HG03039 (cell line): Measurements from ENCODE around the gene ABCA2.
"Not testable (repeated sequence)": the region's sequence is repeated elsewhere in the genome, so short reads cannot be mapped to it uniquely, and the experiment has no call there.

Experiments used
- ATAC-seq: cut with Tn5 transposase; IDR thresholded peaks from one replicate; pipeline ENCODE4 v1.9.1; 2021; ENCODE audit warnings: mild to moderate bottlenecking, moderate library complexity; ENCODE audit not compliant: unreplicated experiment

The ABCA2 gene

DNA sequence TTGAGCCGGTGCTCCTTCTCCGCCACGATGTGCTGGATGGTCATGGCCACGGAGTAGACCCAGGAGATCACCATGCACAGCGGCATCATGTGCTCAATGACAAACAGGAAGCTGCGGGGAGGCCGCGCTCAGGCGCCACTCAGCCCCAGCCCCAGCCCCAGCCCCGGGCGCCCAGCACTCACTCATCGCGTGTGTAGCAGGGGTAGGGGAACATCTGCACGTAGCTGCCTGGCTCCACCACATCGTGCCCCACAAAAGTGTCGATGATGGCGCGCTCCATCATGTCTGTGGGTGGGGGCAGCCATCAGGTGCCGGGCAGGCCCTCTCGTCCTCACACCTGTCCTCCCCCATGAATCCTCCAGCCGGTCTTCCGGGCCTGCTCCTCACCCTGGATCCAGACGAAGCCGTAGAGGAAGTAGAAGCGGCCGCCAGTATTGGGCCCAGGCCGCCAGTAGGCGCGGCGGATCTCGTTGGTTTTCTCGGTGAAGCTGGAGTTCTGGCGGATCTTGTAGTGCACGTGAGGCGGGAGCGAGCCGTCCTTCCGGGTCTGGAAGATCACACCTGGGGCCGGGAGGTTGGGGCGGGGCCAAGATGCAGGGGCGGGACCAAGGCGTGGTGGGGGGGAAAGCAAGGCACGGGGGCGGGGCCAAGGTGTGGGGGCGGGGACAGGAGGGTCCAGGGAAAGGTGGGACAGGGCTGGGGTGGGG lies 10.1 kb downstream of the ABCA2 start:
- ATAC-seq = no peak

DNA sequence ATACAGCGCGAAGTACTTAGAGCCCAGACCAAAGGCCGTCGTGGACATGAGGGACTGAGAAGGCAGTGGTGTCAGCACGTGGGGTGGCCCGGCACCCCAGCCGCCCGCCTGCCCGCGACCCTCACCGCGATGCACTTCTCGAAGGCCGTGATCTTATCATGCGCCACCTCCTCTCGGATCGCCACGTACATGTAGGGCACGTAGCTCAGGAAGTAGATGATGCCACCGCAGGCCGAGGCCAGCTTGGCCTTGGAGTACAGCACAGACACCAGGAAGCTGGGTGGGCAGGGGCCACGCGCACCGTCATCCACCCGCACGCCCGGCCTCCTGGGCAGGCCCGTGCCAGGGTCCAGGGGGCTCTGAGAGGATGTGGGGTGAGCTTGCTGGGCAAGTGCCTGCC lies 11.0 kb downstream of the ABCA2 start:
- ATAC-seq = no peak

DNA sequence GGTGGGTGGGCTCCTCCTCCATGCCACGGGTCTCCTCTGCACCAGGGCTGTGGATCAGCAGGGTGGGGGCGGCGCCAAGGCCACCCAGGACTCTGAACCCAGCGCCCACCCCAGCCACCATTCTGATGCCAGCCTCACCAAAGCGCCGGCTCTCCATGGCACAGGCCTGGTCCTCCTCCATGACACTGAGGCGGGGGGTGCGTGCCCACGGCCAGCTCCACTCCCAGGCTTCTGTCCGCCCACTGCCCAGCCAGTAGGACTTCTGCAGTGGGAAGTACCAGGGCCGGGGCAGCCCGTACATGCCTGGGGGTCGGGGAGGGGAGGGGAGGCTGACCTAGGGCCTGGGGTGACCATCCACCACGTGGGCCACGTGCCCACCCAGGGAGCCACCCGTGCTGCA lies 11.6 kb downstream of the ABCA2 start:
- no peak for ATAC-seq

DNA sequence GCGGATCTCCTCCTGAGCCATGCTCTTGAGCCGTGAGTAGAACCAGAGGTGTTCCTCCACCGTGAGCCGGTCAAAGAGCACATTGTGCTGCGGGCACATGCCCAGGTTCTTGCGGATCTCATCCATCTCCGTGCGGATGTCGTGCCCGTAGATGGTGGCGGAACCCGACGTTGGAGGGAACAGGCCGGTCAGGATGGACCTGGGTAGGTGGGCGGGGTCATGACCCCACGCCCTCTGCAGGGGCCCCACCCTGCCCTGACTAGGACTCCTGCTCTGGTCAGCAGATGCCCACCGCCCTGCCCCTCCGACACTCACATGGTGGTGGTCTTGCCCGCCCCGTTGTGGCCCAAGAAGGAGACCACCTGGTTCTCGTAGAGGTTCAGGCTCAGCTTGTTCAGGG lies 12.1 kb downstream of the ABCA2 start:
- no peak for ATAC-seq

DNA sequence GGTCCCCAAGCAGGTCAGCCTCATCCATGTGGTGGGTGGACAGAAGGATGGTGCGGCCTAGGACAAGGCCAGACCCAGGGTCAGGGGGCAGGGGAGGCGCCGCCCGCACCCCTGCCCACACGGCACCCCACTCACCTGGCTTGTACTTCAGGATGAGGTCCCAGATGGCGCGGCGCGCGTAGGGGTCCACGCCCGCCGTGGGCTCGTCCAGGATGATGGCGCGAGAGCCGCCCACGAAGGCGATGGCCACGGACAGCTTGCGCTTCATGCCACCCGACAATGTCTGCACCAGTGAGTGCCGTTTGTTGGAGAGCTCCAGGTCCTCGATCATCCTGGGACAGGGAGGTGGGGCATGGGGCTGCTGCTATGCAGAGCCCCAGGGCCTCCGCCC lies 12.5 kb downstream of the ABCA2 start:
- ATAC-seq = no peak

DNA sequence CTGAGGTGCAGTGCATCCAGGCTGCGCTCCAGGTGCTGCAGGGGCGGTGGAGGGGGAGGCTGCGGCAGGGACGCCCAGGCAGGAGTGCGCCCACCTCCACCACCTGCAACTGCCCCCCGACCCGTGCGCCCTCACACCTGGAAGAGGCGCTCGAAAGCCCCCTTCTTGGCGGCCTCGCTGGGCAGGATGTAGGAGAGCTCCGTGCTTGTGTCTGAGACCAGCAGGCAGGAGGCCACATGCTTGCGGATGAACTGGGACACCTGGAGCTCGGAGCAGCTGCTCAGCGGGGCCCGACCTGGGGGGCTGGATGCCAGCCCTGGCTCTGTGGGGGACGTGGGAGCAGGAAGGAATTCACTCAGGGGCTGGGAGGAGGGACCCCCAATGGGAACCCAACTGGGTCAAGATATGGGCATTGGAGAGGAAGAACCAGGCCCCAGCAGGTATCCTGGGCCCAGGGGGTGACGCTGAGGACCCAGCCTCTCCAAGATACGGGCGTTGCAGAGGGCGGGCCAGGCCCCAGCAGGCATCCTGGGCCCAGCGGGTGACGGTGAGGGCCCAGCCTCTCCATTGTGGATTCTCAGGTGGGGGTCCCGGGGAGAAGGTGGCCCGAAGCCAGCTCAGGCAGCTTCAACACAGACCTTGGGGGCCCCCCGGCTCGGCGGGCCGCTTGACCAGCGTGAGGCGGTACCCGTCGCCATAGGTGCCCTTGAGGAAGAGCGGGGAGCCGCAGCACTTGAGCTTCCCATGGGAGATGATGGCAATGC lies 13.1 kb downstream of the ABCA2 start:
- ATAC-seq = no peak

DNA sequence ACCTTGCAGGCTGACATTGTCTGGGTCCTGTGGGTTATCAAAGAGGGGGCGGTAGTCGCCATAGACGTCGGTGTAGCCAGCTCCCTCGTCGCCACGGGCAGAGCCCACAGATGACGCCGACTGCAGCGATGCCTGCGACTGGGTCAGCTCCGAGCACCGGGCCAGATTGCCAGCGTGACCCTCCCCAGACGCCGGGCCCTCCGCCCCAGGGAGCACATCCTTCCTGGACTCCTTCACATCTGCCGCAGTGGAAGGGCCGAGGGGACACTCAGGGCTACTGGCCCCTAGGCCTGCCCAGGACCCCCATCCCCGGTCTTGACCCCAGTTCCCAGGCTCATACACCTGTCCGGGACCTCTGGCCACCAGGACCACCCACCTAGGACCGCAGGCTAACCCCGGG lies 13.9 kb downstream of the ABCA2 start:
- no peak for ATAC-seq

DNA sequence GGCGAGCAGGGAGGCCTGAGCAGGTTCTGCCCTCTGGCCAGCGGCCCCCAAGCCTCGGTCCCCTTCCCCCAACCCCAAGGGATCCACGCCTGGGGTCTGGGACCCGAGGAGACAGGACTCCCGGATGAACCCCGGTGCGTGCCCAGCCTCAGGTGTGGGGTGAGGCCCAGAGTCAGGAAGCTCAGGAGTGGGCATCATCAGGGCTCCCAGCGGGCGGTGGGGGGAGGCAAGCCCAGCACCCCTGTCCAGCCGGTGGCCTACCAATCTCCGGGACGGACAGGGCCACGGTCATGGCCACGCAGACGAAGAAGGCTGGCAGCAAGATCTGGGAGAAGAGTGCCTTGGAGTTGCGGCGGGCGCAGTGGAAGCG lies 14.5 kb downstream of the ABCA2 start:
- no peak for ATAC-seq

DNA sequence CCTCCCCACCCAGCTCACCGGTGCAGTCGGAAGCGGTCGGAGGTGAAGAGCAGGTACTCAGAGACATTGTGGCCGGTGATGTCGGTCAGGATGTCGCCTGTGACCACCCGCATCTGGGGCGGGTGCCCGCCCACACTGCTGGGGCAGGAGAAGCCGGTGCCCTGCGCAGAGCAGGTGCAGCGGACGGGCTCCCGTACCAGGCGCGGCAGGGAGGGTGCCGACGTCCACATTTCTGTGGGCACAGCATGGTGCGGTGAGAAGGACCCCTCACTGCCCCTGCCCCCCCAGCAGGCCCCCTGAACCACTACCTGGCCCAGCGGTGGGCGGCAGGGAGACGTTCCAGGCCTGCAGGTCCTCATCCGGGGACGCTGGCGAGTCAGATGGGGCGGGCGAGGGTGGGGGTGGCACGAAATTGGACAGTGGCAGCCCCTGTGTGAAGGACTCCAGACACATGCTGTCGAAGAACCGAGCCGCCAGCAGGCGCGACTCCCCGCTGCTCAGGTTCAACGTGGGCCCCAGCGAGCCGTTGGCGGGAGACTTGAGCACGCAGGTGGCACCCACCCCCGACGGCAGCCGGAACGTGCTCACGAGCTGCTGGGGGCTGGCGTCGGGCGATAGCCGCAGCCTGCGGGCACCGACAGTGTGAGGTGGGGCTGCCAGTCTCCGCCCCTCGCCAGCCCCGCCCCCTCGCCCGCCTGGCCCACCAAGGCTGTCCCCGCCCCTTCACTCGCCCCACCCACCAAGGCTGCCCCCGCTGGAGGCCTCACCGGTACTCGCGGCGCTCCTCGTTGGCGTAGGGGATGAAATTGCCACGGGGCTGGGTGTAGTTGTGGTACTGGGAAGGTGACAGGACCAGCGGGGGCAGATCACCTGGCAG lies 15.1 kb downstream of the ABCA2 start:
- ATAC-seq = no peak

DNA sequence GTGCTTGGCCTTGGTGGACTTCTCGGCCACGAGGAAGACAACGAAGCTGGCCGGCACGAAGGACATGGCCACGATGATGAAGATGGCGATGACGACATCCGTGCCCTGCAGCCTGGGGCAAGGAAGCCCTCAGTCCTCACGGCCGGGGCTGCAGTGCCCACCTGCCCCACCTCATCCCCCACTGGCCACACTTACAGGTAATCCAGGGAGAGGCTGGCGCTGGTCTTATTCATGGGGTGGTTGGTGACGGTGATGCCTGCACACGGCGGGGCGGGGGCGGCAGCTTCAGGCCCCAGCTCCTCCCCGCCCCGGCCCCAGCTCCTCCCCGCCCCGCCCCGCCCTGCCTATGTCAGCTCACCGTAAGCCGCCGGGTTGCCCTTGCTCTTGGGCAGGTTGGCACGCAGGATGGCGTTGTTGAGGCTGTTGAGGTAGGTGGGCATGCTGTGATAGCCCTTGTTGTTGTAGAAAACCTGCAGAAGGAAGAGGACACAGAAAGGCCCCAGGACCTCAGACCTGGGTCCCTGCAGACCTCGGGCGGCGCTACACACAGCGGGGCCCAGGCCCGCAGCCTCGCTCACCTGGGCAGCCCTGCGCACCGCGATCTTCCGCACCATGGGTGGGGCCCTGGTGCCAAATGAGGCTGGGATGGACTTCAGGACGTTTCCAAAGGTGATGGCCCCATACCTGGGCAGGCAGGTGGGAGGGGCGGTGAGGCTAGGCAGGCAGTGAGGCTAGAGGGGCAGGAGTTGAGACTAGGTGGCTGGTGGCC lies 15.9 kb downstream of the ABCA2 start:
- ATAC-seq = no peak

DNA sequence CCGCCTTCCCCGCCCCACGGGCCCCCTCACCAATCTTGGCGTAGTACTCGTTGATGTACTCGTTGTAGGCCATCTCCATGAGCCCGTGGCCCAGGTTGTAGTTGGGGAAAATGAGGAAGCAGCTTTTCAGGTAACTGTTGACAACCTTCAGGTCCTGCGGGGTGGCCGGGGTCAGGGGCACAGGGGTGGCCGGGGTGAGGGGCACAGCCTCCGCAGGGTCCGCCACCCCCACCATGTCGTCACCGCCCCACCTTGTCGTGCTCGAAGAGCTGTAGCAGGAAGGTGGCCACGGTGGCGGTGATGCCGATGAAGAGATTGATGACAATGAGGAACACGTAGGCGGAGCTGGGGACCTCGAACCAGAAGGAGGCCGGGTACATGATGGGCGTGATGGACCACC lies 16.9 kb downstream of the ABCA2 start:
- no peak for ATAC-seq

DNA sequence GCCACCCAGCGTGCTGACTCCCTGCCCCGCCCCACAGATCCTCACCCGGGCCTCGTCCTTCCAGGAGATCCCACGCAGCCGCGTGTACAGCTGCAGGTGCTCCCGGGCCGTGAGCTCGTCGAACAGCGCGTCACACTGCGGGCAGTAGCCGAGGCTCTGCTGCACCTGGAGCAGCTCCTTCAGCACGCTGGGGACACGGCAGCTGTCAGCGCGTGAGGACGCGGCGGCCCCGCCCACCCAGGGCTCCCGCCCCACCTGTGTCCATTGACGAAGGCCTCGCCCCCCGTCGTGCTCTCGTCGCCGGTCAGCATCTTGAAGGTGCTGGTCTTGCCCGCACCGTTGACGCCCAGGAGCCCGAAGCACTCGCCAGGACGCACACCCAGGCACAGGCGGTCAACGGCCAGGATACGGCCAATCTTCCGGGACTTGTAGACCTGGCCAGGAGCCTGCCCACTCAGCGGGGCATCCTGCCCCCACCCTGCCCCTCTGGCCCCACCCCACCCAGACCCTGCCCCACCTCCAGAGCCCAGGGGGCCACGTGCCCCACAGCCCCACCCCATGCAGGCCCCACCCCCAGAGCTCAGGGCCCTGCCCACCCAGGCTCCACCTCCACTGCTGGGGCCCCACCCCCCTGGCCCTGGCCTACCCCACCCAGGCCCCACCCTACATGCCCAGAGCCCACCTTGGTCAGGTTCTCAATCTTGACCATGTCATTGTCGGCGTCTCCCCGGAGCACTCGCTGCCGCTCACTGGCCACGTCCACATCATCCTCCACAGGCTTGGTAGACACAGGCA lies 17.9 kb downstream of the ABCA2 start:
- ATAC-seq = no peak

DNA sequence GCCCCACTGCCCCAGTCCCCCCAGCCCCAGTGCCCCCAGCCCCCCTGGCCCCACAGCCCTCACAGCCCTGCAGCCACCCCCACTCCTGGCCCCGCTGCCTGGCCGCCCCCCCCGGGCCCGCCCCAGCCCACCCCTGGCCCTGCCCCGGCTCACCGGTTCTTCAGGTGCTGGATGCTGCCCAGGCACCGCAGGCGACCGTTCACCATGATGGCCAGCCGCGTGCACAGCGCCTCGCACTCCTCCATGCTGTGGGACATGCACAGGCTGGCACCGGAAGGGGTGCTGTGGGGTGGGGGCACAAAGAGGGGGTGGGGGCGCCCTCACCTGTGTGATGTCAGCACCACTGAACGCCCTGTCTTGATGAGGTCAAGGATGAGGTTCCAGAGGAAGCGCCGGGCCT lies 18.8 kb downstream of the ABCA2 start:
- no peak for ATAC-seq

DNA sequence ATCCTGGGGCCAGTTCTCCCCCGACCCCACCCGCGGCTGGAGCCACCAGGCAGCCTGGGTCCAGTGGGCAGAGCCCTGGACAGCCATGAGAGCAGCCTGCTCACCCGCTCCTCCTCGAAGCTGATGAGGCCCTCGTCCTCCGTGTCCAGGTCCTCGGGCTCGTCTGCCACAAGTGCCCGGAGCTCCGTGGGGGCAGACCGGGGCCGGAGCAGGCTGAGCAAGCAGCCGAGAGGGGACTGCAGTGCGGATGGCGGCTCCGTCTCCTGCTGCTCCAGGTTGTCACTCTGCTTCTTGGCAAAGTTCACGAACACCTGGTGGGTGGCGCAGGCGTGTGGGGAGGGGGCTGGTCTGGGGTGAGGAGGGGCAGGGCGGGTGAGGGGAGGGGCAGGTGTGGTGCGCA lies 19.7 kb downstream of the ABCA2 start:
- ATAC-seq = no peak

DNA sequence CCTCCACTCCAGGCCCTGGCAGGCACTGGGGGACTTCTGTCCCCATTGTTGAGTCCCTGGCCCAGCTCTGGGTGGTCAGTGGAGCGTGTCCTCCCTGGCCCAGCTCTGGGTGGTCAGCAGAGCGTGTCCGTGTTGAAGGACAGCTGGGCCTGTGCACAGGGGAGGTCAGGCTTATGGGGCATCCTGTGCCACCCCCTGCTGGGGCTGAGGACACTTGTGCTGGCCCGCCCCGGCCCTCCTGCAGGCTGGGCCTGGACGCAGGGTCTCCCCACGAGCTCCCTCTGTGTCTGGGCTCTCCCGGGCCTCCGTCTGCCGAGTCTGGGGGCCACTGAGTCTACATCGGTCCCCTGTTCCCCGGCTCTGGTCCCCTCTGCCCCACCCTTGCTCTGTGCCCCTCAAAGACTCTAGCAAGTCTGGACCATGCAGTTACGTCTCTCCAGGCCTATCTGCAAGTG lies 20.2 kb downstream of the ABCA2 start:
- ATAC-seq = no peak

DNA sequence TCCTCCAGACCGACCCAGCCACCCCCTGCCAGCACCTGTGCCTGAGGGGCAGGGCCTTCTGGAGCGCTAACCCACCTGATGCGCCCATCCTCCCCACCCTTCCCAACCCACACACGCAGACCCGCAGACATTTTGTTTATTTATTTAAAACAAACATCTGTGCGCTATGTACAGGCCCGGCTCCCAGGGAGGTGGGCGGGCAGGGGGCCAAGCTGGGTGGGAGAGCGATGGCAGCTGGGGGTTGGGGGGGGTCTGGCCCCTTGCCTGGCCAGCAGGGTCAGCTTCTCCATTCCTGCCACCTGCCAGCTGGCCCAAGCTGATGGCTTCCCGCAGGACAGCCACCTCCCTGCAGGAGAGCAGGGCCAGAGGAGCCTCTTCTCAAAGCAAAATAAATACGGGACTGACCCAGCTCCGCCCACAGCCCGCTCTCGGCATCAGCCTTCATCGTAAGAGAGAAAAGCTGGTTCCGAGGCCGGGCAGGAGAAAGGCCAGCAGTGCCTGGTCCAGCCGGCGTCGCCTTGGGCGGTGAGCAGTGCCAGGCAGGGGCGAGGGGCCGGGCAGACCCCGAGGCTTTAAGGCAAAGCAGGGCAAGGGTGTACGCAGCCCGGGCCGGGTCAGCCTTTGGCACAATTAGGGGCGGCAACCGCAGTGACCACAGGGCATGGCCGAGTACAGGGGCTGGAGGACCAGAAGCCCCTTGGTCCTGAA lies 20.8 kb downstream of the ABCA2 start:
- ATAC-seq = no peak

DNA sequence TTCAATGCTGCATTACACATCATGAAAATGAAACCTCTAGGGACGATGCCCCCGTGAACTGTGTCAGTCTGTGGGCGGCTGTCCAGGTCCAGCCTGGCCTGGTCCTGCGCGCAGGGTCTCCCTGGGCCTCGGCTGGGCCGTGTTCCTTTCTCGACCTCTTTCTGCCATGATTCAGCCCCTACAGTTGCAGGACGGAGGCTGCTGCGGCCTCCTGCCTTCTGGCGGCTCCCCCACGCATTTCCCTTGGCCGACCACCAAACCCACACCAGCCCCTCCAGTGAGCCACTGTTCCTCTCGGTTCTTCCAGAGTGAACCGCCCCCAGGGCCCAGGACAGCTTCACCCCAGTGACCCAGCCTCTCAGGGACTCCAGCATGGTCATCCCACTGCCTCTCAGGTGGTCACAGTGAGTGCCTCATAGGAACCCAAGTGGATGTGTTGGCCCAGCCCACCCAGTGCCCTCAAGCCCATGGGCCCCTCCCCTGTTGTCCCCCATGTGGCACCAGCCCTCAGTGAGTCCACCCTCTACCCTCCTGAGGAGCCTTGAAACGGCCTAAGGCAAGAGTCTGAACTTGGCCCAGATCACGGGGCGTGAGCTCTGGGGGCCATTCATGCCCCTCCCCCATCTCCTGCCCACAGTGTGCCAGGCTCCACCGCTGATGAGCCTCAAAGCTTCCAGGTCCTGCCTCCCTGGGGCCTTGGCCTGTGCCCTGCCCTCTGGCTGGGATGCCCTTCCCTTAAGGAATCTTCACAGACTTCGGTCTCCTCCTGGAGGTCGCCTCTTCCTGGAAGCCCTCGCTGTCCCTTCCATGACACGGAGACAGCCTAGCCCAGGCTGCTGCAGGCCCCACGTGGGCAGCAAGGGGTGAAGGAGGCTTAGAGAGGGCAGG lies 21.7 kb downstream of the ABCA2 start:
- no peak for ATAC-seq

DNA sequence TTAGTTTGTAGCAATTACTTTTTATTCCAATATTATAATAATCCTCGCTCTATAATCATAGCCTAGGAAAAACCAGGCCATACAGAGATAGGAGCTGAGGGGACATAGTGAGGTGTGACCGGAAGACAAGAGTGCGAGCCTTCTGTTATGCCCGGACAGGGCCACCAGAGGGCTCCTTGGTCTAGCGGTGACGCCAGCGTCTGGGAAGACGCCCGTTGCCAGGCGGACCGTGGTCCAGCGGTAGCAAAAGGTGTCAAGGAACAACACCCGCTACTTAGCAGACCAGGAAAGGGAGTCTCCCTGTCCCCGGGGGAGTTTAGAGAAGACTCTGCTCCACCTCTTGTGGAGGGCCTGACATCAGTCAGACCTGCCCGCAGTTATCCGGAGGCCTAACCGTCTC lies 23.8 kb downstream of the ABCA2 start:
- not testable (repeated sequence) for ATAC-seq

DNA sequence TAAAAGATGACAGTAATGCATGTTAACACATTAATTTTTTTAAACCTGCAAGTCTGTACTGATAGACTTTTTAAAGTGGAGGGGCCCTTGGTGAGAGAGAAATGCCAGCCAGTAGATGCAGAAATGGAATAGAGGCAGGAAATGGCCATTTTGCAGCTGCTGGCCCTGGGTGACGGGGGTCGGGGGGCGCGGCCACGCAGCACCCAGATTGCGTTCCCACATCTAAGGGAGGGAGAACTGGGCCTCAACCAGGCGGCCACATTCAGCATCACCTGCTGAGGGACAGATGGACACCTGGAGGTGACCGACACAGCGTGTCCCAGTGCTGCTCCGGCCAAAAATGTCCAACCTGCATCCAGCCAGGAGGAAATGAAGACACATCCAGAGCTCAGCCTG lies 25.4 kb downstream of the ABCA2 start:
- no peak for ATAC-seq
